ENCODE results near the gene RPL18.

DNA sequence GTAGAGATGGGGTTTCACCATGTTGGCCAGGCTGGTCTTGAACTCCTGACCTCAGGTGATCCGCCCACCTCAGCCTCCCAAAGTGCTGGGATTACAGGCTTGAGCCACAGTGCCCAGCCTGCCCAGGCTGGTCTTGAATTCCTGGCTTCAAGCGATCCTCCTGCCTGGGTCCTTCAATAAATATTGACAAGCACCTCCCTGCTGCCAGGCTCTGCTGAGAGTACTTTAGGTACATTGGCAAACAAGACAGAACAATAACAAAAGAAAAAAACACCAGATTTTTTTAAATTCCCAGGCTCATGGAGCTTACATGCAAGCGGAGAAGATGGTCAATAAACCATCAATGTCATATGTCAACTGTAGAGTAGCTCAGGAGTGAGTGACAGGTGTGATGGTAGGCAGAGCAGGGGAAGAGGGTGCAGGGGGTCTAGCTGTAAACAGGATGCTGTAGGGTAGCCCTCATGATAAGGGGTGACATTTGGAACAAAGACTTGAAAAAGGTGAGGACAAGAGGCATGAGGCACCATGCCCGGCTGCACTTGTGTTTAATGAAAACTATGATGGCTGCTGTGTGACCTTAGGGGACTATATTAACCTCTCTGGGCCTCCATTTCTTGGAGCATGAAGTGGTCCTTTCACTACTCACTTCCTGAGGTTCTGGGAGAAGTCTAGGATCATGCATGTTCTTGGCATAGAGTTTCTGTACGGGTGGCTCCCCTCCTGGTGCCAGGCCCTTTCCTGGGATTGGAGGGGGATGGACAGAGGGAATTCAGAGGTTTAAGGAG is 47.4 kb downstream of the RPL18 start:
- TF ChIP-seq, protein P1, sequence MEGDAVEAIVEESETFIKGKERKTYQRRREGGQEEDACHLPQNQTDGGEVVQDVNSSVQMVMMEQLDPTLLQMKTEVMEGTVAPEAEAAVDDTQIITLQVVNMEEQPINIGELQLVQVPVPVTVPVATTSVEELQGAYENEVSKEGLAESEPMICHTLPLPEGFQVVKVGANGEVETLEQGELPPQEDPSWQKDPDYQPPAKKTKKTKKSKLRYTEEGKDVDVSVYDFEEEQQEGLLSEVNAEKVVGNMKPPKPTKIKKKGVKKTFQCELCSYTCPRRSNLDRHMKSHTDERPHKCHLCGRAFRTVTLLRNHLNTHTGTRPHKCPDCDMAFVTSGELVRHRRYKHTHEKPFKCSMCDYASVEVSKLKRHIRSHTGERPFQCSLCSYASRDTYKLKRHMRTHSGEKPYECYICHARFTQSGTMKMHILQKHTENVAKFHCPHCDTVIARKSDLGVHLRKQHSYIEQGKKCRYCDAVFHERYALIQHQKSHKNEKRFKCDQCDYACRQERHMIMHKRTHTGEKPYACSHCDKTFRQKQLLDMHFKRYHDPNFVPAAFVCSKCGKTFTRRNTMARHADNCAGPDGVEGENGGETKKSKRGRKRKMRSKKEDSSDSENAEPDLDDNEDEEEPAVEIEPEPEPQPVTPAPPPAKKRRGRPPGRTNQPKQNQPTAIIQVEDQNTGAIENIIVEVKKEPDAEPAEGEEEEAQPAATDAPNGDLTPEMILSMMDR (IDR thresholded peaks at IDR 0.05), result no peak
- TF ChIP-seq EP300 (IDR thresholded peaks at IDR 0.05; ENCODE audit: low read depth), result no peak
- TF ChIP-seq POLR2AphosphoS5 (IDR thresholded peaks at IDR 0.05), result no peak

Data from transverse colon (tissue), 4 donors.